Left cardiac atrium (tissue), 4 donors: ENCODE results near the gene TBC1D3I. TPM values are rescaled to one million over a fixed set of nuclear protein-coding genes. Genes with fewer than 3 reads are reported as not detected.
"Not testable (repeated sequence)": the region's sequence is repeated elsewhere in the genome, so short reads cannot be mapped to it uniquely, and the experiment has no call there.

Experiments
- ATAC-seq, 2 donors: fragments of 200-7000 bp; cut with Tn5 transposase; one replicate each; pipeline ENCODE4 v1.9.1; 2020; ENCODE audit warnings: mild to moderate bottlenecking in 2 of 2, moderate library complexity in 2 of 2
- DNase-seq: peaks from one replicate; pipeline ENCODE4 v3.0.0-alpha.2; 2020
- intact Hi-C, 2 donors: fragments of 100-400 bp; cut with DNase I; formaldehyde crosslinking; loops; one replicate each; pipeline versions ENCODE4 v1.14.1 to v1.15.1; 2022 to 2023
- total RNA-seq, 2 donors: library from RNA; stranded (reverse); fragmentation: NEBNext Ultra II Directional; extraction: Animal tissue kit (Norgen Biotek cat#: 25700); gene quantifications; one replicate each; pipeline ENCODE4 v1.2.1, GENCODE V29; 2021
- donor health status: DM: no; HTN: yes; CAD: no.
- donor health status: DM: no; HTN: yes; CAD: no; lungs with severe emphysema.
- donor health status: DM: yes; HTN: yes; CAD: no.
- donor health status: Dilated cardiomyopathy.

The TBC1D3I gene
- total RNA-seq, 2 donors from 2014 or later: 0.18 TPM; not detected in 1

DNA sequence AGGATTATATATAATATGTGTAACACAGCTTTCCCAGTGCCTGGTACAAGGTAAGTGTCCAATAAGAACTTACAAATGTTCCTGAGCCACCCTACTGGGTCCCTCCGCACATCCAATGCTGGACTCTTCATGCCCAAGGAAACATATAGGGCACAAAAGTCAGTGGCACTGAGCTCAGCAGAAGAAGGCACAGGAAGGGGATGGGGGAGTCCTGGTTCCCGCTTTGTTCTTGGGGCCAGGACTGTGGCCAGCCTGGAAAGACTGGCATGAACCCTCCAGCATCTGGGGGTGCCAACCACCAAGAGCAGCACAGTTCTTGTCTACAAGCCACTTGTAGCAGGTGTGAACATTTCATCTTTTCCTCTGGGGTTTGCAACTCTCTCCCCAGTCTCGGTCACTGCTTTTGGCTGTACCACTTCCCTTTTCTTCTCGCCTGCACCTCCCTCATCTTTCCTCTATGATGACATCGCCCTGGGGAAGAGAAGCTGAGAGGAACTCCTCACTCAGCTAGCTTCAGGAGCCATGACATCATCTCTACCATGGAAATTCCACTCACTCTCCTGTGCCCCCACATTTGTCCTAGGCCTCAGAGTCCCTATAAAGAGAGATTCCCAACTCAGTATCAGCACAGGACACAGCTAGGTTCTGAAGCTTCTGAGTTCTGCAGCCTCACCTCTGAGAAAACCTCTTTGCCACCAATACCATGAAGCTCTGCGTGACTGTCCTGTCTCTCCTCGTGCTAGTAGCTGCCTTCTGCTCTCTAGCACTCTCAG lies 53.7 kb downstream of the TBC1D3I start, which contains the start of gene CCL4L2:
CCL4L2 (plus strand) TSS at position 625 of the 773 bp plus-strand sequence.
- peak; percentile 75 to 83 for ATAC-seq
- DNase-seq, intact Hi-C loops: not testable (repeated sequence)

DNA sequence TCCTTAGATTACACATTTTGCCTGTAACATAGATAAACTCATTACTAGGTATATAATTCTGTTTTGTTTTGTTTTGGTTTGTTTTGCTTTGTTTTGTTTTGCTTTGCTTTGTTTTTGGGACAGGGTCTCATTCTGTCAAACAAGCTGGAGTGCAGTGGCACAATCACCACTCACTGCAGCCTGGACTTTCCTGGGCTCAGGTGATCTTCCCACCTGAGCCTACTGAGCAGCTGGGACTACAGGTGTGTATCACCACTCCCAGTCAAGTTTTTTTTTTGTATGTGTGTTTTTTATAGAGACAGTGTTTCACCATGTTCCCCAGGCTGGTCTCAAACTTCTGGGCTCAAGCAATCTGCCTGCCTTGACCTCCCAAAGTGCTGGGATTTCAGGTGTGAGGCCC lies 54.8 kb downstream of the TBC1D3I start:
- DNase-seq: no peak
- no peak for ATAC-seq
- intact Hi-C loops: no loop called here

DNA sequence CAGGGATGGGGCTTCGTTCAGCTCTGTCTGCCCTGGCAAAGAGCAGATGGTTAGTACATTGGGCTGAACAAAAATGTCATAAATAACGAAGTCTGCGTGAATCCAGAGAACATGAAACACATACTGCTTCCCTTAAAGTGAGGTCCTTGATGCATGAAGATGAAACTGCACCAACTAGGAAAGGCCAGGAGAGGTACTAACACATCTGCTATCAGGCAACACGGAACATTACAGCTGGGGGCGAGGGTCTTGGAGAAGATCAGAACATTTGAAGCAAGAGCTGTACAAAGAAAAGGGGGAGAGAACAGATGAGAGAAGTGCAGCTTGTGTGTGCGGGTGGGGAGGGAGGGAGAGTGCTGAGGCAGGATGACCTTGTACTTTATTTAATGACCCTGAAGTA lies 57.0 kb downstream of the TBC1D3I start:
- intact Hi-C loops, DNase-seq, ATAC-seq: not testable (repeated sequence)

DNA sequence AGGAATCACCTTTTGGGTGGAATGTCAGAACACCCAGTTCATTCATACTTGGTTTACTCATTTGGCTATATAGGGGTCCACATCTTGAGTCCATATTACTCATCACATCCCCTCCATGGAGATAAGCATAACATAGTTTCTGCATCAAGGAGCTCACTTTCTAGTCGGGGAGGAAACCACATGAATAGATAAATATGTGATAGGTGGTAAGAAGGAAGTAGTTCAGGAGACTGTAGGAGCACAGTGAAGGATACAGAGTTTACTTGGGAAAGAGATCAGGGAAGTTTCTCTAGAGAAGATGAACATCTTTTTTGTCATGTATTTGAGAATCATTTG lies 57.9 kb downstream of the TBC1D3I start:
- intact Hi-C loops, ATAC-seq, DNase-seq: not testable (repeated sequence)

DNA sequence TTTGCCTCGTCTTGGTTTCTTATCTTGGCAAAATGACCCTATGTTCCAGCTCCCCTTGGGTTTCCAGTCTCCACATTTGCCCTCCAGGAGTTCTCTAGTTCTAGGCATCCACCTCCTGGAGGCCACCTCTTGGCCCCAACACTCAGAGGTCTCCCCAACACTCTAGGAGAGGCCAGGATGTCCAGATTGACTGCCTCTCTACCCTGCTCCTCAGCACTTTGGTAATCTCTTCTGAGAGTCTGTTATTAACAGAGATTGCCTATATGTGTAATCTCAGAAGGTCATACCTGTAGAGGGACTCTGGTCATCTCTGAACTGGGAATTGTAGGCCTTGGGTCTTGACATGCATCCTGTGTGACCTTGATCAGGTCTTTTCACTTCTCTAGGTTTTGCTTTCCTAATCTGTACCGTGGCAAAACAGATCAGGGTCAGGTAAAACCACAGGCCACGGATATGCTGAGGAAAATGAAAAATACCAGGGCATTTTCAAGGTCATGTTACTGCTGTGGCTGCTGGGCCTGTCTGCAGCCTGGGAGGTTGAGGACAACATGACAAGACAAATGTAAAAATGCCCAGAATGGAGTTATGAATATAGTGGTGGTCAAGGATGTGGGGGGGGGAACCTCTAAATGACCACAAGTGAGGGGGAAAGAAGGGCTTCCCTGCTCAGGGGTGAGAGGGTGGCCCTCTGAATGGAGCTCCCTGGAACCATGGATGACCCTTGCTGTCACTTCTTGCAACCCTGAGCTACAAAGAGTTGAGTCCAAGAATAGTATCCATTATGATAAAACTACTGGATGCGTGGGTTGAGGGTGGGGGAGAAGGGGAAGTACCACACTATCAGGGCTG lies 58.5 kb downstream of the TBC1D3I start:
- no peak for ATAC-seq
- intact Hi-C loops: no loop called here
- DNase-seq: no peak

DNA sequence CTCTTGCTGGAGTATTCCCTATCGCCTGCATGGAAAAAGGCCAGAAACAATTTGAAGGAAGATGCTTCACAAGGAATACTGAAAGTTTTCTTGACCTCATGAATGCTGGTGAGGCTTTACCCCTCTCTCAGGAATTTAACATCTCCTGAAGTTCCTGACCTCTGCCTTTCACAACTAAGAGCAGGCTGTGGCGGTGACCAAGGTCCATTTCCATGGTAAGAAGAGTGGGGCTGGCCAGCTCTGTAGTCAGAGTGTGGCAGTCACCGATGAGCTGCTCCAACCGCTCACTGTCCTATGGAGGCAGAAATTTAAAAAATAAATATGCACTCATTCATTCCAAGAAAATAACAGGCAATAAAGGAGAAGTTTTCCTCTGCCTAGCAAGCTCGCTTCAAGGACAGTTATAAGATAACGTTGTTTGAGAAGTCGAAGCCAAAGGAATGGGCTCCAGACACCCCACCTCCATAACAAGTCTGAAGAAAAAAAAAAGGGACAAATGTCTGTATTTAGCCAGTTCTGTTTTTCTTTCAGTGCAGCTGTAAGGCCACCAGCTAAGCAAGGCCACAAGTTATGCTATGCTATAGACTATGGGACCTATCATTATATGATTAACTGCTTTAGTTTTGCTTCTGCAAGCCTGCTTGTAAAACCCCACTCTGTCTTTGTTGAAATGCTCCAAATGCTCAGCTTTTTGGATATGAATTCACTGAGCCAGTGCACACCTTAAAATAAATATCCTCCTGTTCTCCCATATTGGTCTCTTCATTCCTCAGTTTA lies 59.5 kb downstream of the TBC1D3I start:
- no peak for ATAC-seq
- DNase-seq: no peak
- intact Hi-C loops: no loop called here

Other genes with a start within 250 kb of the TBC1D3I start
- gene CCL23, start 246.6 kb downstream of the TBC1D3I start, total RNA-seq: 1 to 10 TPM in 1 of 2 donors, not detected in 1; 1.8 TPM
- 10 to 100 TPM; 10.2 to 16.0 TPM for gene CCL18, start 200.3 kb downstream of the TBC1D3I start, total RNA-seq
- 1 to 10 TPM in 1 of 2 donors, under 1 TPM in 1; 0.82 to 1.1 TPM for gene CCL3, start 174.4 kb downstream of the TBC1D3I start, total RNA-seq
- gene CCL4, start 160.7 kb downstream of the TBC1D3I start, total RNA-seq: 1 to 10 TPM in 1 of 2 donors, under 1 TPM in 1; 0.86 to 2.3 TPM
- 1 to 10 TPM; 2.2 to 3.9 TPM for gene TBC1D3B, start 87.9 kb downstream of the TBC1D3I start, total RNA-seq
- not detected for gene CCL3L1, start 67.8 kb downstream of the TBC1D3I start, total RNA-seq
- gene CCL4L2, start 53.5 kb downstream of the TBC1D3I start, total RNA-seq: under 1 TPM in 1 of 2 donors, not detected in 1; 0.56 TPM
- not detected for gene TBC1D3G, start 59.3 kb upstream of the TBC1D3I start, total RNA-seq
- gene TBC1D3H, start 123.9 kb upstream of the TBC1D3I start, total RNA-seq: under 1 TPM in 1 of 2 donors, not detected in 1; 0.32 TPM
- 10 to 100 TPM; 15.7 to 20.5 TPM for gene ZNHIT3, start 222.1 kb upstream of the TBC1D3I start, total RNA-seq